Inflammatory macrophage treated with lipopolysaccharide for 4 hours (primary cell): ENCODE results near the gene TFPI.
A peak's percentile ranks its signal among the peaks of the same experiment; 100 is the strongest.

Experiments used
- DNase-seq: peaks from one replicate; pipeline ENCODE4 v3.0.0-alpha.2; 2020

The TFPI gene

DNA sequence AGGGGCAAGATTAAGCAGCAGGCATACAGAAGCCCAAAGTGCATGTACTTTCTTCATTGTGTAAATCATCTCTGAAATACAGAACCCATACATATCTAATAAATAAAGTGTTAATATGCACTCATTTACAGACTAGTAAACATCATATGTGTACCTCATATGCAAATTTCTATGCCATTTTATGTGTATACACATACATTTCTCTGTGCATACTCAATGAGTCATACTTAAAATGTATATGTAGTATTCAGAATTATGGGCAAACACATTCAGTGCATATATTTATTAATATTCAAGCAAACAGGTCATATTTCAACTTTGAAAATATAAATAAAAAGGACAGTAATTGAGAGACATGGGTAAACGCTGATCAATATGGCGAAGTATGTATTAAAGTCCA, 50.5 kb downstream of the TFPI start:
- no peak for DNase-seq

DNA sequence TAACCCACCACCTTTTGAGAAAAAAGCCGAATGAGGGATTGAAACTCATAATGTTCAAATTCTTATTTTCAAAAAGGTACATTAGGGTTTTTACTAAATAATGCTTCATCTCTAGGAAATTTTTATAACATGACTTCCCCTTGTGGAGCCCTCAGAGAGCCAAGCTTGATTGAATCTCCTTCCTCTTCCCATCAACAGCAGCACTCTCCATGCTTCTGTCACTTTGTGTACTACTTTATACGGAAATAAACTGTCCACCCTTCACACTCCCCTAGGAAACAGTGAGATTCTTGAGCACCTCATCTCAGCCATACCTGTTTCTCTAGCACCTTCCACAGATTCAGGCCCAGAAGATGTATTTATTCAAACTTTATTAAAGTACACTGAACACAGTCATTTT, 51.8 kb downstream of the TFPI start:
- DNase-seq: no peak

DNA sequence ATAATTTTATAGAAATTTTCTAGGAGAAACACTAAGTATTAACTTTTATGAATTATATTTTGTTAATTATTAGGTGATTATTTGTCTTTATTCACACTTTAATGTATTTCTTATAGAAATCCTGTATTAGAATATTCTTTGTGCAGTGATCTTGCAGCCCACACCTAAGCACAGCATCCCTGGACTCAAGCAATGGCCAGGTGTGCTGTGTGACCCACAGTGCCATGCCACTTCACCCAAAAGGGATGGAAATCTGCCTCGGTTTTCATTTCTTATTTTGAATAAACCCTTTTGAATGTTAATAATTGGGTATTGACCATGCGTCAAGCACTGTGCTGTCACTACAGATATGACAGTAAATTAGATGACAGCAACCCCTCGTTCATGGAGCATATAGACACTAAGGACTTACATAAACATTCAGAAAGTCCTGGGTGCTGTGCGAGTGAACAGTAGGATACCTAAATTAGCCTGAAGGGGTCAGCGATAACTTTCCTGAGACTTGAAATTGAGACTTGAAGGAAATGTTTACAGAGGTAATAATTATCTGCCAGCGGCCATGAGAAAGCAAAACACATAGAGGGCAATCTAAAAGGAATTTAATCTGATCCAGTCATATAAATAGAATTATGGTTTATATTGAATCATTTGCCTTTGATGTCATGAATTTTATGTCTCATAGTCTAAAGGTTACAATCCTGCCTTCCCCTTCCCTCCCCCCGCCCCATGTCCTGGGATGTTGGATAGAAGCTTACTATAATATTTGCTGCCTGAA, 53.5 kb downstream of the TFPI start:
- no peak for DNase-seq

DNA sequence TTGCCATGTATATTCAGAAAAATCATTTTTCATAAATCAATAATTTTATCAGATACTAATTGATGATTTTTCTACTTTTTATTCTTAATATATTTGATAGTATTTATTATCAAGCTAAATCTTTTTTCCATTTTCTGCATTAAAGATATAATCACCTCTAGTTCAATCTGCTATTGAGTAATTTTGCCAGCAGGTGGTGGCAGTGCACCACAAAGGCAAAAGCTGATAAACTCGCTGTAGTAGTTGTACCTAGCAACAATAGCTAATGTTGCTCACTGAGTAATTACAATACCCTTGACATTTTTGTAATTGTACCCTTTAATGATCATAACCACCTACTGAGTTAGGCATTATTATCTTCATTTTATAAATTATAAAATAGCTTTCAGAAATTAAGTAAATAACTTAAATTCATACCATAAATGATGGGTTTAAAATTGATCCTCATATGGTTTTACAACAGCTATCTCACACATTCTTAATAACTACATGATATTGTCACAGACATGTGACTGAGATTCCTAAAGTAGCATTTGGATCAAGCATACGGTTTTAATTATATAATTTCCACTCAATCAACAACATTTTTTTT, 54.2 kb downstream of the TFPI start:
- DNase-seq: peak; percentile 67

- peak; percentile 41 for DNase-seq
Measured at GRCh38 chr2:187497858-187498463, 56.3 kb downstream of the TFPI start.

- no peak for DNase-seq
Measured at GRCh38 chr2:187497140-187497539, 57.1 kb downstream of the TFPI start.

DNA sequence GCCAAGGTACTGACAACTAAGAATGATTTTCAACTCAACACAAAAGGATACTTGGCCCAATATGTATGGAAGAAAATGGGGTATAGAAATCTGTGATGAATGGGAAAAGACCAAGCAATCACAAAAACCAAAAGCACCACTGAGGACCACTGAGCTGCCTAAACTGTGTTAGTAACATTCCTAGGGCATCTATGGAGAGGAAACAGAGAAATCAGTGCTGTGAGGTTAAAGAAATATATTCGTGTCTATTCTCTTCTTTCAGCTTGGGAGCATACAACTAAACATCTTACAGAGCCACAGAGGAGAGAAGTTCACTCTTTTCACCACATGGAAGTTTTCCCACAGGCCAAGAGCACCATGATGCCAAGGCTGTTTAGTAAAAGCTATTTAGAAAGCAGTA, 58.9 kb downstream of the TFPI start:
- no peak for DNase-seq

GRCh38 chr2:187493877-187494568, 60.2 kb downstream of the TFPI start:
- DNase-seq: no peak

GRCh38 chr2:187493180-187493579, 61.1 kb downstream of the TFPI start:
- no peak for DNase-seq

- DNase-seq: no peak
Measured at GRCh38 chr2:187486241-187486640, 68.0 kb downstream of the TFPI start.

DNA sequence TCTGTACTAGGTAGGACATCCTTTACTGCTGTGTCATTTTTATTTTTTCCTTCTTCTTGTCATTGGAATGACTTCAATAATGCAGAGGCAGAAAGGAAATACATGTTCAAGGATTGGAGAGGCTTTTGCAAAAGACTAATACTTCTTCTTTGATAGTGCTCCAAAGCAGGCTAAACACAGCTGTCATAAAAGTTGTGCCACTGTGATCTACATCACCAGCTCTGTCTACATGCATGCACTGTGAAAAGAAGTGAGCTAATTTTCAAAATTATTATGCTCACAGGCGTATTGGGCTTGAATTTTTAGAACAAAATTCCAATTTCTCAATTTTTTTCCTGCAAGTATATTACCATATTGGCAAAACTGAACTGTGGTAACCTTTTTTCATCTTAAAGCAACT, 68.7 kb downstream of the TFPI start:
- DNase-seq: no peak

DNA sequence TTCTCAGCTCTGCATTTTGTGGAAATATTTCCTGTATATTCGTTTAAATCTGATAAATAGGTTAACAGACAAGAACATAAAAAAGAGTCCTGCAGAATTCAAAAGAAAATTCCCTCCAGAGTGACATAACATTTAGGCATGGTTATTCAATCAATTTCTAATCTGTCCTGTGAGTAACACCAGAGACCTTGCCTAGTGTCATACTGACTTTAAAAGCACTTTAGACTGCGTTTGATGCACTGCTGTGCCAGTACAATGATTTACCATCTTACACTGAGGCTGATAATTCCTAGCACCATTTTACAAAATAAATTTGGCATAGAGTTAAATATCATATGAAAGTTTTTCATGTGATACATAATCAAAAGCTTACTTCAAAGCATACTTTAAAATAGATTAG, 70.7 kb downstream of the TFPI start:
- no peak for DNase-seq

GRCh38 chr2:187482796-187483195, 71.4 kb downstream of the TFPI start:
- peak; percentile 67 for DNase-seq

- no peak for DNase-seq
Measured at GRCh38 chr2:187481543-187481942, 72.7 kb downstream of the TFPI start.

DNA sequence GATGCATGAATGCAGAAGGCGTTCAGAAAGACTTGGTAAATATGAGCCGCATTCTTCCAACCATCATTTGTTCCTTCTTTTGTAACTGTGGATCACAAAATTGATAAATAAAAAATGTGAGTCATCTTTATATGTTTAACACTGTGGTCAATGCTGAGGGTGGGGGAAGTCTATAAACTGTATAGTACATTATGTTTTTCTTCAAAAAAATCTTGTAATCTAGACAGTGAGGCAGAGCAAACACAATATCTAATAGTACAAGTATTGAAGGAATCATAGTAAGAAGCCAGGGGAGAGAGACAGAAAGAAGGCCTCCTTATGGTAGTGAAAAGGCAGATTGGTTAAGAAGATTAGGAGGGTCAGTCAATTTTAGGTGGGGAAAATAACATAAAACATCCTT, 75.5 kb downstream of the TFPI start:
- no peak for DNase-seq

- no peak for DNase-seq
Measured at GRCh38 chr2:187477051-187477450, 77.2 kb downstream of the TFPI start.

DNA sequence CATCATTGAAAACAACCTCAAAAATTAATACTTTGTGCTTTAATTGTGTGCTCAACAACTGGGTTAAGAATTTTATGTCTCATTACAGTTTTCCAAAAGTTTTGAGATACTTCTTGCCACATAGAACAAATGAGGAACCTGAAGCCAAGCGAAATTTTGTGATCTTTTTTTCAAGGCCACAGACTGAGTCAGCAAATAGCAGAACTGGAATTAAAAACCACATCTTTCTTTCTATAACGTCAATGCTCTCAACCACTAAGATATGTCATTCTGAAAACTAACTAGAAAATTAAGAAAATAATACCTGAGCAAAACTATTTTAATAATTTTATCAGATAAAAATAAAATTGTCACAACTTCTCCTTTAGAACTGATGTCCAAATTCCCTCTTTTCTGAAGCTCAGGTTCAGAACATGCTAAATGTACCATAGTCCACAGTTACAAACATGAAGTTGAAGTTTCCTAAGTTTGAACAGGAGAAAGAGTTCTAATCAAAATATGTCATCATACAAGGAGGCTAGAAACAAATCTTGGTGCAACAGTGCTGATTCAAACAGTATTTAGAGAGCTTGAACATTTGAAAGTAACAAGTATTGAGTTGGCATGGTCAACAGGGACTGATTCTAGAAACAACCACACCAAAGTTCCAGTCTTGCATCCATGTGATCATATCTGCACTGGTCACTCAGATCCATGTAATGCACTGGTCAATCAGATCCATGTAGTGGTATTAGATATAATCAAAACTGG, 78.6 kb downstream of the TFPI start:
- DNase-seq: peak; percentile 83

DNA sequence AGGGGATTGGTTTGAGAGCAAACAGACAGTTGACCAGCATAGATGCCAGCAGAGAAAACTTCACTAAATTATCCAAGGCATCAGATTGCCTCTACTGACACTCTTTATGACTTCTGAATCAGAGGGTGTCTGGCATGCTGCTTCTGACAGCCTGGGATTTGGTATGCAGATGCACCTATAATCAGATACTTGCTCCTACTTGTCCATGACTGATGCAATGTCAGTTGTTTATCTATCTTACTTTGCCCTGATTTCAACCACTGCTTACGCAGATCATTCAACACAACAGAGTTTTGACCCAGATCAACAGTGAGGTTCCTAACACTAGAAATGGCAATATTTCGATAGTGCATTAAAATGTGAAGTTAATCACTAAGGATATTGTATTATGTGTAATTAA, 83.5 kb downstream of the TFPI start:
- no peak for DNase-seq

DNA sequence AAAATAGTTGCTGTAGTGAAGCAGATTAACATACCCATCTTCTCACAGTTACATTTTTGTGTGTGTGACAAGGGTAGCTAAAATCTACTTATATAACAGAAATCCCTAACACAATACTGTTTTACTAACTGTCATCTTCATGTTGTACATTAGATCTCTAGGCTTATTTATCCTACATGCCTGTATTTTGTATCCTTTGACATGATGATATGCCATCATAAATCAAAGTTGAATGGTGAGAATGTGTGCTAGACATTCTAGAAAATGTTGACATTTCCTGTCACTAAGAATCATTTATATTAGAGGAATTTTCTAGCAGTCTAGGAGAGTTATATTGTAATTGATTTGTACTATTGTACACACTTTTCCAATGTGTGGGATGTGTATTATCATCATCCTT, 84.7 kb downstream of the TFPI start:
- DNase-seq: no peak

DNA sequence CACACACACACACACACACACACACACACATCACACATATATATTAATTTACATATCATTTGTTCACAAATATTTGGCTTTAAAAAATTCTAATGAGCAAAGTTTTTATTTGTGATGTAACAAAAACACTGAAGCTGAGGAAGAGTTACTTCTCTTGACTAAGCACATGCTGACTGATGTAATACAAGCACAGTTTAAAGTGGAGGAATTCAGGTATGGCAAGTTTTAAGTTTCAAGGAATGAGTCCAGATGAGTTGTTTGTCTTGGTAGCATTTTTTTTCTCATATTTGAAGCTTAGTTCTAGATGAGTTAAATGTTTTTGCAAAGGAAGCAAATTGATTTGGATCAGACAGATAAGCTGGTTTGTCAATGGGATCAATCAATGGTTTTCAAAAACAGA, 86.0 kb downstream of the TFPI start:
- no peak for DNase-seq

- no peak for DNase-seq
Measured at GRCh38 chr2:187466129-187466792, 88.0 kb downstream of the TFPI start.

DNA sequence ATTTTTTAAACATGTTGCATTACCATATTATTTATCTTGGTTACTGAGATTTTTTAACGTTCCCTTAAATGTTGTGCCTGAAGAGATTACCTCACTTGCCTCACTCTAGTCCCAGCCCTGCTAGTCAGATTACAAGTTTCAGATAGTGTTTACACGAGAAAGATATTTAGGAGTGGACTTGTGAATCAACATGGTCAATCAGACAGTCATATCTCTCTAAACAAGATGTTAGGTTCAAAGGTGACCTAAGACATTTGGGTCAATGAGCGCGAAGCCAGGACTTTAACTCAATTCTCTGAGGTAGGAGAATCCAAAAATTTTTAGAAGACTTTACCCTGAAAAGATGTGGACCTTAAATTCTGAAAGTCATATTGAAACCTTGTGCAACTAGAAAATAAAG, 91.4 kb downstream of the TFPI start:
- no peak for DNase-seq
